Measurements from ENCODE around the gene FBXO36. TPM values are rescaled to one million over a fixed set of nuclear protein-coding genes. Genes with fewer than 3 reads are reported as not detected.

Gene FBXO36
- 0.92 to 2.6 TPM (median 1.2 TPM) in 5 replicates for total RNA-seq (2022; extraction: Qiagen RNA extraction; ENCODE audit: low read depth)

GRCh38 chr2:229922449-229923386, at the start of gene FBXO36:
Gene FBXO36, plus strand, starts transcription at chr2:229922503. Its CDS starts 11 bp downstream, at chr2:229922514.

DNA sequence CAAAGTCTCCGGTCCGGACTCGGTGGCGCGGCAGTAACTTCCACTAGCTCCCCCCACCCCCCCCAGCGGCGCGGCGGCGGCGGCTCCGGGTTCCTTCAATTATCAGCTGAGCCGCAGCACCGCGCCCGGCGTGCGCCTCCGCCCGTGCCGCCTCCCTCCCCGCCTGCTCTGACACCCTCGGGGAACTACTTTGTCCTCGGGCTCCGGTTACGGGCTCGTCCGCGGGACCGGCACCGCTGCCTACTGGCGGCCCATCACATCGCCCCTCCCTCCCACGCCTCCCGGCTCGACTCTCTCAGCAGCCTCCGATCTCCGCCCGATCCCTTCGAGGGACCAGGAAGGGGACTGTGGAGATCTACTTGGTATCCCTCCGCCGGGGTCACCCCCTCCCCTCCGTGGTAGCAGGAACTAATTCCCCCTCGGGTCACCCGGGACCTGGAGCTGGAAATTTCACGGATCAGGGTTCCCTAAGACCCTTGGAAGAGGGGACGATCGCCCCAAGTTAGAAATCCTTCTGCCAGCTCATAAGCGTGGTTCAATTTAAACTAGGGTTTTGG, 333 bp upstream of the FBXO36 start, which contains the start of gene TRIP12:
TSS of gene TRIP12 (minus strand) at position 118 of the 557 bp plus-strand sequence. CDS start 41,930 bp downstream, outside the sequence.

Other genes with a start within 250 kb of the FBXO36 start
- gene DNER, start 207.9 kb upstream of the FBXO36 start, total RNA-seq (2022; extraction: Qiagen RNA extraction; ENCODE audit: low read depth): 7.1 to 12.4 TPM (median 9.0 TPM) in 5 replicates
- gene TRIP12, start 494 bp upstream of the FBXO36 start, total RNA-seq (2022; extraction: Qiagen RNA extraction; ENCODE audit: low read depth): 78.4 to 130 TPM (median 97.6 TPM) in 5 replicates
- gene SLC16A14, start 146.4 kb downstream of the FBXO36 start, total RNA-seq (2022; extraction: Qiagen RNA extraction; ENCODE audit: low read depth): 0.64 to 1.0 TPM (median 0.99 TPM) in 5 replicates

Measured in A549 treated with ZK216348 at 1 μM for 4 hours (cell line).